GM12878 (cell line): ENCODE data around the gene TPRA1. TPM values are rescaled to one million over a fixed set of nuclear protein-coding genes. Genes with fewer than 3 reads are reported as not detected.
"Not testable (repeated sequence)": the region's sequence is repeated elsewhere in the genome, so short reads cannot be mapped to it uniquely, and the experiment has no call there.

Experiments
- ATAC-seq: fragments of 200-7000 bp; cut with Tn5 transposase; 3 replicates; pipeline ENCODE4 v1.9.1; 2020; ENCODE audit warnings: mild to moderate bottlenecking, moderate library complexity
- BruUV-seq: library from RNA; stranded (reverse); fragments of 400-500 nt; replicated peaks from 2 replicates; lab custom pipeline; 2021; lab: Mats Ljungman, UMichigan
- CTCF ChIA-PET: fragments of 300-600 bp; sonication (Branson Sonifier 250); formaldehyde crosslinking; extraction: SDS; loops from one replicate; lab custom pipeline; 2021; ENCODE audit warnings: inconsistent platforms; lab: Yijun Ruan, JAX
- POLR2A ChIA-PET: fragments of 350-600 bp; formaldehyde crosslinking; extraction: SDS; loops from one replicate; lab custom pipeline; 2021; ENCODE audit warnings: inconsistent platforms; lab: Charles Lee
- RAD21 ChIA-PET: fragments of 300-600 bp; sonication (Branson Sonifier 250); formaldehyde crosslinking; loops from one replicate; lab custom pipeline; 2023; ENCODE audit warnings: antibody characterized with exemption; ENCODE audit not compliant: unreplicated experiment; lab: Charles Lee
- SMC1A ChIA-PET: fragments of 300-600 bp; sonication (Branson Sonifier 250); formaldehyde crosslinking; loops from one replicate; lab custom pipeline; 2023; ENCODE audit not compliant: unreplicated experiment, uncharacterized antibody; lab: Charles Lee
- DNase-seq: peaks from one replicate; pipeline ENCODE4 v3.0.0-alpha.2; 2011; ENCODE audit warnings: low read depth, low spot score
- FAIRE-seq: peaks from 3 replicates; lab custom pipeline; 2011; peaks lifted over from hg19 to GRCh38; lab: Jason Lieb, UNC
- H2AFZ ChIP-seq: 2 replicates; pipeline ENCODE4 v1.6.0; 2011; ENCODE audit warnings: low read depth, low read length, control low read depth; ENCODE audit not compliant: control insufficient read depth
- H3K27ac ChIP-seq: 2 replicates; pipeline ENCODE4 v1.5.1; 2011; ENCODE audit warnings: control low read depth; ENCODE audit not compliant: control insufficient read depth, insufficient read depth
- H3K27me3 ChIP-seq, 2 experiments: replicated peaks in 1 of 2; 2 replicates each; pipeline versions ENCODE4 v1.6.0 to v1.6.1; 2011; ENCODE audit warnings: low read length in 1 of 2; ENCODE audit not compliant: control insufficient read depth in 2 of 2, insufficient read depth in 2 of 2
- H3K36me3 ChIP-seq, 2 experiments: 2 replicates each; pipeline ENCODE4 v1.5.1; 2011; ENCODE audit warnings: low read length in 1 of 2; ENCODE audit not compliant: control insufficient read depth in 2 of 2, insufficient read depth in 2 of 2
- H3K4me1 ChIP-seq: 2 replicates; pipeline ENCODE4 v1.6.1; 2011; ENCODE audit warnings: mild to moderate bottlenecking, low read length, moderate library complexity, mixed read lengths; ENCODE audit not compliant: control insufficient read depth, insufficient read depth
- H3K4me2 ChIP-seq: 2 replicates; pipeline ENCODE4 v1.6.0; 2011; ENCODE audit warnings: control low read depth; ENCODE audit not compliant: control insufficient read depth, insufficient read depth
- H3K4me3 ChIP-seq: fragments of 200-600 bp; sonication (generic); 2 replicates; pipeline ENCODE4 v1.5.1; 2016
- H3K79me2 ChIP-seq: 2 replicates; pipeline ENCODE4 v1.6.0; 2011; ENCODE audit warnings: low read length; ENCODE audit not compliant: control insufficient read depth, insufficient read depth
- H3K9ac ChIP-seq: 2 replicates; pipeline ENCODE4 v1.8.0; 2011; ENCODE audit warnings: low read length, control low read depth, mixed read lengths; ENCODE audit not compliant: control insufficient read depth, insufficient read depth
- H3K9me3 ChIP-seq: replicated peaks from 3 replicates; pipeline ENCODE4 v1.5.1; 2011; ENCODE audit warnings: mild to moderate bottlenecking, low read length; ENCODE audit not compliant: control insufficient read depth, insufficient read depth
- H4K20me1 ChIP-seq: 2 replicates; pipeline ENCODE4 v1.6.0; 2011; ENCODE audit not compliant: control insufficient read depth, insufficient read depth
- ASH2L ChIP-seq: fragments of 300-600, 200-600 bp; sonication (generic); IDR thresholded peaks from 2 replicates; pipeline ENCODE4 v1.6.1; 2017; ENCODE audit warnings: low read depth, mild to moderate bottlenecking, borderline replicate concordance
- HSF1 ChIP-seq: fragments of 150-350 bp; IDR thresholded peaks from 2 replicates; pipeline ENCODE4 v1.6.1; 2014; ENCODE audit warnings: mild to moderate bottlenecking, low read depth, low read length
- IRF4 ChIP-seq: IDR thresholded peaks from 2 replicates; pipeline ENCODE4 v1.6.1; 2011; ENCODE audit warnings: low read depth, low read length
- NBN ChIP-seq: fragments of 450-650 bp; IDR thresholded peaks from 2 replicates; pipeline ENCODE4 v1.6.1; 2016
- NFYB ChIP-seq: IDR thresholded peaks from 2 replicates; pipeline ENCODE4 v1.6.1; 2011; ENCODE audit warnings: low read depth, mild to moderate bottlenecking, low read length, improper control_type of control experiment, moderate library complexity; ENCODE audit not compliant: insufficient read depth
- RBBP5 ChIP-seq: fragments of 200-600 bp; sonication (generic); conservative IDR thresholded peaks from 2 replicates; pipeline ENCODE4 v1.6.1; 2016
- ZBED1 ChIP-seq: IDR thresholded peaks from 2 replicates; pipeline ENCODE4 v1.6.1; 2016; ENCODE audit warnings: borderline replicate concordance
- WGBS: methylation state at CpG from one replicate; pipeline ENCODE4 v1.1.6; 2016; ENCODE audit warnings: low lambda C conversion rate; ENCODE audit not compliant: insufficient replicate concordance, insufficient coverage; ENCODE audit errors: missing lambda C conversion rate; 5-methylcytosine and 5-hydroxymethylcytosine counted together
- in situ Hi-C: fragments of 300-500 bp; cut with MboI; formaldehyde crosslinking; loops from 9 replicates; pipeline ENCODE4 v1.14.3; 2018; ENCODE audit warnings: mixed read lengths
- intact Hi-C: fragments of 100-400 bp; cut with micrococcal nuclease; formaldehyde crosslinking; loops from one replicate; pipeline ENCODE4 v1.14.2; 2022; ENCODE audit not compliant: unreplicated experiment
- polyA plus RNA-seq, 11 experiments: library from polyadenylated mRNA; depleted of rRNA in 4 of 11; unstranded in 6 of 11; stranded (reverse) in 5 of 11; fragments of >200 nt; fragmentation: Nextera tagmentation in 4 of 11; fragmentation: Illumina TruSeq in 1 of 11; extraction: Ambion mirVana in 4 of 11; extraction: Trizol in 1 of 11; gene quantifications; 1 replicate in 1 of 11; 2 replicates in 10 of 11; pipeline versions ENCODE4 v1.2.1 to v1.2.3, GENCODE V29; 2011 to 2016; ENCODE audit warnings: inconsistent platforms in 2 of 11, missing spikeins in 2 of 11, low read depth in 1 of 11
- total RNA-seq, 4 experiments: library from RNA; depleted of rRNA in 3 of 4; stranded (reverse); fragments of >200 nt in 3 of 4; fragmentation: Illumina TruSeq in 1 of 4; extraction: Trizol in 1 of 4; gene quantifications; 2 replicates each; pipeline versions ENCODE4 v1.2.1 to v1.2.3, GENCODE V29; 2013 to 2021

Gene TPRA1
- total and polyA plus RNA-seq, 10 of the 15 experiments (the other 5 are each of a cell fraction or from before 2014, with no cell fraction given): 1.8 to 39.6 (median 26.6) TPM

GRCh38 chr3:127531821-127532220, 58.7 kb downstream of the TPRA1 start:
- TF ChIP-seq IRF4 (no peak), ASH2L (no peak), ZBED1 (no peak), HSF1 (no peak), RBBP5 (no peak), NFYB (no peak), NBN (no peak)
- no peak overlapping the region for H2AFZ ChIP-seq

GRCh38 chr3:127530863-127531262, 59.7 kb downstream of the TPRA1 start:
- POLR2A ChIA-PET, CTCF ChIA-PET, H3K27me3 ChIP-seq, H3K36me3 ChIP-seq, ATAC-seq, H3K27ac ChIP-seq, RAD21 ChIA-PET, H3K4me3 ChIP-seq, H3K4me2 ChIP-seq, H2AFZ ChIP-seq, H3K9ac ChIP-seq, H3K4me1 ChIP-seq, DNase-seq, H3K9me3 ChIP-seq, H4K20me1 ChIP-seq, BruUV-seq, FAIRE-seq, intact Hi-C loops, SMC1A ChIA-PET, H3K79me2 ChIP-seq, in situ Hi-C loops: not testable (repeated sequence)
- WGBS: 70% methylated on average over 7 of the region's 7 CpGs

More at GRCh38 chr3:127531821-127532220, 58.7 kb downstream of the TPRA1 start:
- Histone ChIP-seq H4K20me1 (no peaks in the 10 kb centered on the region), H3K4me1 (peaks cover 5% of the 10 kb centered on the region), H3K27ac (no peak overlapping the region), H3K4me2 (no peak overlapping the region), H3K27me3 (peaks cover 0 to 2% of the 10 kb centered on the region in 2 experiments; a peak in 1 of 4 replicates), H3K79me2 (no peaks in the 10 kb centered on the region), H3K9ac (no peak overlapping the region), H3K36me3 (no peaks in the 10 kb centered on the region), H3K9me3 (no peaks in the 10 kb centered on the region), H3K4me3 (no peak overlapping the region)
- CTCF ChIA-PET: interaction anchor here (1.3 kb wide), 1 partner anchor 16 kb away, joined by 3 read pairs; no protein-coding TSS in a partner anchor
- intact Hi-C loops: no loop called here
- SMC1A ChIA-PET: no interaction called here
- DNase-seq (no peak), ATAC-seq (no peak), FAIRE-seq (no peak)
- POLR2A ChIA-PET: no interaction called here
- 18% methylated on average over 2 of the region's 2 CpGs for WGBS
- RAD21 ChIA-PET: no interaction called here
- in situ Hi-C loops: no loop called here
- BruUV-seq: no TSS peak
